CD14-positive monocyte (primary cell): Measurements from ENCODE around the gene C19orf85. TPM values are rescaled to one million over a fixed set of nuclear protein-coding genes. Genes with fewer than 3 reads are reported as not detected.

ENCODE experiments used
- DNase-seq, 3 donors: peaks; one replicate each; pipeline ENCODE4 v3.0.0-alpha.2; 2011 to 2022
- H2AFZ ChIP-seq: 2 replicates; pipeline ENCODE4 v1.6.0; 2012; ENCODE audit warnings: mild to moderate bottlenecking, low read depth, low read length, inconsistent platforms; ENCODE audit not compliant: insufficient read depth, poor library complexity, severe bottlenecking
- H3K27ac ChIP-seq, 2 donors: 1 replicate in 1 of 2; 2 replicates in 1 of 2; pipeline ENCODE4 v1.5.1; 2012 to 2013; ENCODE audit warnings: low read length in 2 of 2, control low read depth in 1 of 2, inconsistent platforms in 1 of 2, low read depth in 1 of 2, mild to moderate bottlenecking in 1 of 2
- H3K27me3 ChIP-seq, 2 donors: one replicate each; pipeline versions ENCODE4 v1.6.0 to v1.6.1; 2011 to 2013; ENCODE audit warnings: low read length in 2 of 2; ENCODE audit not compliant: control insufficient read depth in 2 of 2, insufficient read depth in 2 of 2
- H3K36me3 ChIP-seq, 2 donors: replicated peaks in 1 of 2; 1 replicate in 1 of 2; 2 replicates in 1 of 2; pipeline versions ENCODE4 v1.5.1 to v1.6.1; 2012 to 2013; ENCODE audit warnings: low read length in 2 of 2, control low read depth in 1 of 2, inconsistent platforms in 1 of 2, mild to moderate bottlenecking in 1 of 2; ENCODE audit not compliant: insufficient read depth in 2 of 2, control insufficient read depth in 1 of 2
- H3K4me1 ChIP-seq, 2 donors: 1 replicate in 1 of 2; 2 replicates in 1 of 2; pipeline versions ENCODE4 v1.5.1 to v1.6.1; 2012 to 2013; ENCODE audit warnings: low read length in 2 of 2, control low read depth in 1 of 2, inconsistent platforms in 1 of 2, mild to moderate bottlenecking in 1 of 2, moderate library complexity in 1 of 2; ENCODE audit not compliant: insufficient read depth in 2 of 2, control insufficient read depth in 1 of 2
- H3K4me2 ChIP-seq: replicated peaks from 2 replicates; pipeline ENCODE3; 2012; ENCODE audit warnings: low read length, moderate library complexity, mild to moderate bottlenecking; ENCODE audit not compliant: poor library complexity, severe bottlenecking; ENCODE audit errors: extremely low read depth
- H3K4me3 ChIP-seq, 3 experiments: fragments of 200-600 bp in 1 of 3; sonication (generic) in 1 of 3; replicated peaks in 1 of 3; 1 replicate in 2 of 3; 2 replicates in 1 of 3; pipeline ENCODE4 v1.5.1; 2011 to 2013; ENCODE audit warnings: low read length in 3 of 3, mild to moderate bottlenecking in 3 of 3, control low read depth in 2 of 3, low read depth in 2 of 3, inconsistent platforms in 1 of 3, moderate library complexity in 1 of 3
- H3K79me2 ChIP-seq: 2 replicates; pipeline ENCODE4 v1.6.0; 2012; ENCODE audit warnings: mild to moderate bottlenecking, control low read depth, inconsistent platforms, low read length, moderate library complexity; ENCODE audit not compliant: insufficient read depth
- H3K9ac ChIP-seq: 2 replicates; pipeline ENCODE4 v1.6.0; 2017; ENCODE audit warnings: low read length, mild to moderate bottlenecking; ENCODE audit not compliant: insufficient read depth, poor library complexity, severe bottlenecking
- H3K9me3 ChIP-seq, 2 donors: replicated peaks in 1 of 2; 1 replicate in 1 of 2; 2 replicates in 1 of 2; pipeline versions ENCODE4 v1.5.1 to v1.6.1; 2012 to 2013; ENCODE audit warnings: low read length in 2 of 2, control low read depth in 1 of 2; ENCODE audit not compliant: control insufficient read depth in 1 of 2, insufficient read depth in 1 of 2
- H4K20me1 ChIP-seq: 2 replicates; pipeline ENCODE4 v1.6.0; 2012; ENCODE audit warnings: mild to moderate bottlenecking, low read length, control low read depth, moderate library complexity; ENCODE audit not compliant: insufficient read depth
- H3K27ac Mint-ChIP-seq, 7 donors: one replicate each; pipeline ENCODE4 v1.8.0; 2020; ENCODE audit warnings: mild to moderate bottlenecking in 7 of 7, mixed read lengths in 7 of 7, moderate library complexity in 6 of 7, inconsistent platforms in 2 of 7
- H3K27me3 Mint-ChIP-seq, 3 donors: one replicate each; pipeline ENCODE4 v1.8.0; 2021 to 2022; ENCODE audit warnings: low read depth in 3 of 3, mild to moderate bottlenecking in 3 of 3, mixed read lengths in 3 of 3, moderate library complexity in 3 of 3, inconsistent platforms in 1 of 3
- H3K36me3 Mint-ChIP-seq, 2 donors: one replicate each; pipeline ENCODE4 v1.8.0; 2020; ENCODE audit warnings: mixed read lengths in 2 of 2, inconsistent platforms in 1 of 2, mild to moderate bottlenecking in 1 of 2
- H3K4me1 Mint-ChIP-seq: one replicate; pipeline ENCODE4 v1.8.0; 2020; ENCODE audit warnings: mild to moderate bottlenecking, mixed read lengths
- H3K4me3 Mint-ChIP-seq, 2 donors: one replicate each; pipeline ENCODE4 v1.8.0; 2020; ENCODE audit warnings: mild to moderate bottlenecking in 2 of 2, mixed read lengths in 2 of 2, moderate library complexity in 1 of 2
- H3K9me3 Mint-ChIP-seq, 7 donors: one replicate each; pipeline ENCODE4 v1.8.0; 2020 to 2022; ENCODE audit warnings: mixed read lengths in 7 of 7, mild to moderate bottlenecking in 6 of 7, moderate library complexity in 6 of 7, inconsistent platforms in 2 of 7
- WGBS: methylation state at CpG from one replicate; pipeline ENCODE4 v1.1.5; 2013; ENCODE audit warnings: missing lambda C conversion rate; ENCODE audit not compliant: insufficient coverage; 5-methylcytosine and 5-hydroxymethylcytosine counted together
- intact Hi-C, 2 donors: fragments of 100-400 bp; cut with micrococcal nuclease; formaldehyde crosslinking; loops; one replicate each; pipeline versions ENCODE4 v1.15.0 to v1.15.1; 2023
- polyA plus RNA-seq, 3 donors: library from polyadenylated mRNA; depleted of rRNA in 1 of 3; unstranded in 2 of 3; stranded (reverse) in 1 of 3; fragments of 300-500 nt in 2 of 3; fragments of >200 nt in 1 of 3; fragmentation: Illumina TruSeq in 2 of 3; gene quantifications; 1 replicate in 2 of 3; 2 replicates in 1 of 3; pipeline ENCODE4 v1.2.3, GENCODE V29; 2012 to 2021
- TF ChIP-seq, protein P1 (sequence below): fragments of 200-600 bp; IDR thresholded peaks from one replicate; pipeline ENCODE4 v1.8.0; 2022; ENCODE audit warnings: antibody characterized with exemption, mild to moderate bottlenecking

C19orf85 gene
- polyA plus RNA-seq, 3 donors, result not detected

DNA sequence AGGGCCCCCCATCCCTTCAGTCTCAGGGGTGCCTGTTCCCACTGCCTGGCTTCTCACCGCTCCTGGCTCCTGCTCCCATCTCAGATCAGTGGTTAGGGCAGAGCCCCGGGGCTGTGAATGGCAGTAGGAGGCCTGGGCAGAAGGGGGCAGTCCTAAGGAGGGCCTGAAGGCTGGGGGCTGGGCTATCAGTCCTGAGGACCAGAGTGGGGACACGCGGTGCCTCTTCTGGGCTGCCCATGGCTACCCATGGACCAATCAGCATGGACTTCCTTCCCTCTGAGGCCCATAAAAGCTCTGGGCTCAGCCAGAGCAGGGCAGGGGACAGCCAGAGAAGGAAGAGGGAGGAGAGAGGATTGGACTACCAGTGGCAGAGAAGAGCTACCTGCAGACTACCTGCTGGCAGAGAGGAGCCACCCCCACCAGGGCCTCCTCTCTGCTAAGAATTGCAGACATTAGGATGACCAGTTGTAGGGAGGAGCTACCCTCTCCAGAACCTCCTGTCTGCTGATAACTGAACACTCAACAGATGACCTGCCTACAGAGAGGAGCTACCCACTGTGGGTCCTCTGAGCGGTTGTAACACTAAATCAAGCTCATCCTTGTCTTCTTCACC, 44.8 kb downstream of the C19orf85 start:
- H3K4me1 ChIP-seq, result peaks cover 8 to 11% of the 10 kb centered on the region in 2 donors
- no peaks in the 10 kb centered on the region for H4K20me1 ChIP-seq
- TF ChIP-seq, protein P1, sequence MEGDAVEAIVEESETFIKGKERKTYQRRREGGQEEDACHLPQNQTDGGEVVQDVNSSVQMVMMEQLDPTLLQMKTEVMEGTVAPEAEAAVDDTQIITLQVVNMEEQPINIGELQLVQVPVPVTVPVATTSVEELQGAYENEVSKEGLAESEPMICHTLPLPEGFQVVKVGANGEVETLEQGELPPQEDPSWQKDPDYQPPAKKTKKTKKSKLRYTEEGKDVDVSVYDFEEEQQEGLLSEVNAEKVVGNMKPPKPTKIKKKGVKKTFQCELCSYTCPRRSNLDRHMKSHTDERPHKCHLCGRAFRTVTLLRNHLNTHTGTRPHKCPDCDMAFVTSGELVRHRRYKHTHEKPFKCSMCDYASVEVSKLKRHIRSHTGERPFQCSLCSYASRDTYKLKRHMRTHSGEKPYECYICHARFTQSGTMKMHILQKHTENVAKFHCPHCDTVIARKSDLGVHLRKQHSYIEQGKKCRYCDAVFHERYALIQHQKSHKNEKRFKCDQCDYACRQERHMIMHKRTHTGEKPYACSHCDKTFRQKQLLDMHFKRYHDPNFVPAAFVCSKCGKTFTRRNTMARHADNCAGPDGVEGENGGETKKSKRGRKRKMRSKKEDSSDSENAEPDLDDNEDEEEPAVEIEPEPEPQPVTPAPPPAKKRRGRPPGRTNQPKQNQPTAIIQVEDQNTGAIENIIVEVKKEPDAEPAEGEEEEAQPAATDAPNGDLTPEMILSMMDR, result no peak
- Mint-ChIP-seq H3K4me1 (peaks cover 11% of the 10 kb centered on the region), H3K27ac (no peak overlapping the region), H3K4me3 (no peak overlapping the region), H3K27me3 (peaks cover 4 to 13% (median 4%) of the 10 kb centered on the region in 3 donors), H3K36me3 (no peaks in the 10 kb centered on the region), H3K9me3 (peaks cover 0 to 2% (median 0%) of the 10 kb centered on the region in 7 donors)
- DNase-seq, result no peak
- H3K4me3 ChIP-seq, result no peak overlapping the region
- no peak overlapping the region for H3K27ac ChIP-seq
- H3K9me3 ChIP-seq, result no peaks in the 10 kb centered on the region
- no peak overlapping the region for H3K4me2 ChIP-seq
- no peaks in the 10 kb centered on the region for H3K36me3 ChIP-seq
- H3K79me2 ChIP-seq, result no peaks in the 10 kb centered on the region
- intact Hi-C loops, result loop anchor here (5.0 to 10.0 kb wide), 3 partner anchors 125 to 277 kb away; partner anchors contain the start of gene TNNT1 (in 1 of the 2)
- no peak overlapping the region for H2AFZ ChIP-seq
- no peak overlapping the region for H3K9ac ChIP-seq
- H3K27me3 ChIP-seq, result no peaks in the 10 kb centered on the region
- WGBS, result 88% methylated on average over 1 of the region's 5 CpGs

DNA sequence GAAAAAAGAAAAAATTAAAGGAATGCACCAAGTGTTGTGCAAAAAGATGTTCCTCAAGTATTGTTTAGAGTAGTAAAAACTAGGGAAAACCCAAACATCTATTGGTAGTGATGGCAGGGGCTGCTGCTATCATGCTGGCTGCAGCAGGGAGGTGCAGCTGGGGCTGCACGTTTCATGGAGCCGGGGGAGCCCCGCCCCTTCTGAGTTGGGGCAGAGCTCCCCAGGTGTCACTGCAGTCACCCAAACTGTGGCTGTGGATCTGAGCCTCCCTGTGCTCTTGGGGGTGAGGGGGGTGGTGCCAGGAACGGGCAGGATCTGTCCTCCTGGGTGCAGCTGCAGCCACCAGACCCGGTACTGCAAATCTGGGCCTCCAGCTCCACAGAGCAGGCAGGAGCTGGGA, 45.4 kb downstream of the C19orf85 start:
- intact Hi-C loops, result loop anchor here in 1 of 2 donors (5.0 to 10.0 kb wide), 2 partner anchors 124 to 277 kb away; no protein-coding TSS in a partner anchor
- peaks cover 3 to 15% (median 6%) of the 10 kb centered on the region in 3 donors for H3K27me3 Mint-ChIP-seq
- no peaks in the 10 kb centered on the region for H3K36me3 ChIP-seq
- peaks cover 11% of the 10 kb centered on the region for H3K4me1 Mint-ChIP-seq
- TF ChIP-seq, protein P1, result no peak
- WGBS, result 83% methylated on average over 5 of the region's 5 CpGs
- H3K4me3 Mint-ChIP-seq, result no peak overlapping the region
- H3K36me3 Mint-ChIP-seq, result no peaks in the 10 kb centered on the region
- H2AFZ ChIP-seq, result no peak overlapping the region
- no peaks in the 10 kb centered on the region for H3K79me2 ChIP-seq
- peaks cover 8 to 11% of the 10 kb centered on the region in 2 donors for H3K4me1 ChIP-seq
- peaks cover 0 to 2% (median 0%) of the 10 kb centered on the region in 7 donors for H3K9me3 Mint-ChIP-seq
- no peaks in the 10 kb centered on the region for H4K20me1 ChIP-seq
- no peak overlapping the region for H3K4me3 ChIP-seq
- no peak for DNase-seq
- no peak overlapping the region for H3K9ac ChIP-seq
- no peaks in the 10 kb centered on the region for H3K9me3 ChIP-seq
- no peak overlapping the region for H3K27ac ChIP-seq
- no peak overlapping the region for H3K4me2 ChIP-seq
- H3K27me3 ChIP-seq, result no peaks in the 10 kb centered on the region
- H3K27ac Mint-ChIP-seq, result no peak overlapping the region
